Cortex of kidney (tissue), 1 donor: Measurements from ENCODE around the gene ACSBG1.
"Not testable (repeated sequence)": the region's sequence is repeated elsewhere in the genome, so short reads cannot be mapped to it uniquely, and the experiment has no call there.

Experiments
- DNase-seq: peaks from one replicate; lab custom pipeline; 2025; lab: John Stamatoyannopoulos, UW

The ACSBG1 gene

GRCh38 chr15:78167227-78167888 lies 67.0 kb downstream of the ACSBG1 start:
- no peak for DNase-seq

- DNase-seq = no peak
These were observed 70.4 kb downstream of the ACSBG1 start for GRCh38 chr15:78164010-78164409.

GRCh38 chr15:78162038-78162437 lies 72.3 kb downstream of the ACSBG1 start:
- DNase-seq = no peak

- no peak for DNase-seq
These were observed 75.0 kb downstream of the ACSBG1 start for GRCh38 chr15:78159395-78159794.

GRCh38 chr15:78157203-78157602 lies 77.2 kb downstream of the ACSBG1 start:
- no peak for DNase-seq

GRCh38 chr15:78156653-78157052 lies 77.7 kb downstream of the ACSBG1 start:
- DNase-seq = no peak

- no peak for DNase-seq
These were observed 78.9 kb downstream of the ACSBG1 start for GRCh38 chr15:78155355-78155939.

GRCh38 chr15:78154955-78155354 lies 79.4 kb downstream of the ACSBG1 start:
- no peak for DNase-seq

- not testable (repeated sequence) for DNase-seq
These were observed 83.3 kb downstream of the ACSBG1 start for GRCh38 chr15:78151075-78151474.

- no peak for DNase-seq
These were observed 84.3 kb downstream of the ACSBG1 start for GRCh38 chr15:78149805-78150751.

GRCh38 chr15:78149068-78149804 lies 85.1 kb downstream of the ACSBG1 start, which contains the start of gene IDH3A:
IDH3A (plus strand) TSS chr15:78149362; CDS start chr15:78149404, 42 bp downstream.
- DNase-seq = peak; percentile 50

GRCh38 chr15:78148392-78149067 lies 85.8 kb downstream of the ACSBG1 start:
- DNase-seq = no peak

- no peak for DNase-seq
These were observed 86.8 kb downstream of the ACSBG1 start for GRCh38 chr15:78147566-78147965.

GRCh38 chr15:78146425-78147154 lies 87.8 kb downstream of the ACSBG1 start:
- no peak for DNase-seq

GRCh38 chr15:78142332-78142731 lies 92.0 kb downstream of the ACSBG1 start:
- DNase-seq = no peak

GRCh38 chr15:78140292-78140691 lies 94.1 kb downstream of the ACSBG1 start:
- no peak for DNase-seq

- DNase-seq = no peak
These were observed 94.8 kb downstream of the ACSBG1 start for GRCh38 chr15:78139578-78139977.

GRCh38 chr15:78133801-78134200 lies 100.6 kb downstream of the ACSBG1 start:
- DNase-seq = no peak

GRCh38 chr15:78131295-78132061 lies 102.9 kb downstream of the ACSBG1 start, which contains the start of gene CIB2:
CIB2 (minus strand) TSS chr15:78131445; CDS start chr15:78131215, 230 bp downstream.
- no peak for DNase-seq
